HG02588 (cell line): ENCODE results near the gene PTPRN2.
"Not testable (repeated sequence)": the region's sequence is repeated elsewhere in the genome, so short reads cannot be mapped to it uniquely, and the experiment has no call there.

Experiments
- ATAC-seq: cut with Tn5 transposase; IDR thresholded peaks from one replicate; pipeline ENCODE4 v1.9.1; 2021; ENCODE audit warnings: mild to moderate bottlenecking, moderate library complexity; ENCODE audit not compliant: unreplicated experiment

The PTPRN2 gene

GRCh38 chr7:158315326-158315725, 272.3 kb downstream of the PTPRN2 start:
- ATAC-seq: no peak

- ATAC-seq: no peak
These were observed 273.2 kb downstream of the PTPRN2 start for GRCh38 chr7:158314394-158314793.

DNA sequence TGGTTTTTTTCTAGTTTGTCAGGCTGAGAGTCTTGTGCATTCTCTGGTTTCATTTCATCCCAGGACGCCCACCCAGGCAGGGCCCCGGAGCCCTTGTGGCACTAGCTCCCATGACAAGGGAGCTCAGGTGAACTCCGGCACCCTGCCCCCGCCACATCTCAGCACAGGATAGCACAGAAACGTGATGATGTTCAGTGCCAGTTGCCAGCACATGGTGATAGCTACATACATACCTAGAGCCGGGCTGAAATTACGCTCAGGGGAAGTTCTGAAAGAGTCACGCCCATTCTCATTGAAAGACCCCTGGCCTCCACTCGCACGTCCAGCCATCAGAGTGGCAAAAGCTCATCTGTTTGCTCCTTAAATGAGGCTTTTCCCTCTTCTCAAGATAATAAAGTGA, 273.7 kb downstream of the PTPRN2 start:
- ATAC-seq: no peak

DNA sequence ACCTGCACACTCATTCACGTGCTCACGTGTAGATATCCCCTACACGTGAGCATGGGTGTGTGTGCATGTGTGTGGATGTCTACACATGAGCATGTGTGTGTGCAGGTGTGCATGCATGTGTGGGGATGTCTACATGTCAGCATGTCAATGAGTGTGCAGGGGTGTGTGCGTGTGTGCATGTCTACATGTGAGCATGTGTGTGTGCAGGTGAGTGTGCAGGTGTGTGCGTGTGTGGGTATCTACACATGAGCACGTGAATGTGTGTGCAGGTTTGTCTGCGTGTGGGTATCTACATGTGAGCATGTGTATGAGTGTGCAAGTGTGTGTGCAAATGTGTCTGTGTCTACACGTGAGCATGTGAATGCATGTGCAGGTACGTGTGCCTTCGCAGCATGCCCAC, 274.8 kb downstream of the PTPRN2 start:
- ATAC-seq: no peak

GRCh38 chr7:158311791-158312190, 275.8 kb downstream of the PTPRN2 start:
- no peak for ATAC-seq

DNA sequence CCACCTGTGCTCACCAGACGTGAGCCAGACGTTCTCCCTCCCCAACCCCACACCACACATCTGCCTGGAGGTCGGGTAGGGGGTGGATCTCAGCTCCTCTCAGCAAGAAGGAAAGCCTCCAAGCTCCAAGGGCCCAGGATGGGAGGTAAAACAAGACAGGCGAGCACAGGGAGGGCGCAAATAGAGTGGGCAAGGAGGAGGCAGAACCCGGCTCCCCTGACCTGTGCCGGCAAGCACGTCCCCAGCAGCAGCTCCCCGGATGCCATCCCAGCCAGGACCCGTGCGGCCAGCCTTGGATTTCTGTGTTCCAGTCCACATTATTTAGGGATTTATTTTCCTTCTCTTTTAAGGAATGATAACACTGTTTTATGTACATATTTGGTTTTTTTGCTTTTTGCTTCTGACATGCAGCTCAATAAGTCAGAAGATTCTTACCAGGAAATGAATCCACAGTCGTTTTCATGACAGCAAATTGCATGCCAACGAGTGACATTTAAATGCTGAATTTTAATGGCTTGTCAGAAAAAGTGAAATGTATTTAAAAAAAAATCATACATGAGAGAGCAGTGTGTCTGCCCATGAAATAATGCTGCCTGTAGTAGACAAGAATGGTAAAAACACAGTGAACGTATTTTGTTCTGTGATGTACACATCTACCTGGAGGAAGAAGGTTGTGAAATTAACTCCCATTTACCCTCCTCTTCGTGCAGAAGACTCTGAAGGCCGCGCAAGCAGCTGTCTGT, 276.5 kb downstream of the PTPRN2 start:
- no peak for ATAC-seq

- no peak for ATAC-seq
These were observed 277.5 kb downstream of the PTPRN2 start for GRCh38 chr7:158309868-158310763.

DNA sequence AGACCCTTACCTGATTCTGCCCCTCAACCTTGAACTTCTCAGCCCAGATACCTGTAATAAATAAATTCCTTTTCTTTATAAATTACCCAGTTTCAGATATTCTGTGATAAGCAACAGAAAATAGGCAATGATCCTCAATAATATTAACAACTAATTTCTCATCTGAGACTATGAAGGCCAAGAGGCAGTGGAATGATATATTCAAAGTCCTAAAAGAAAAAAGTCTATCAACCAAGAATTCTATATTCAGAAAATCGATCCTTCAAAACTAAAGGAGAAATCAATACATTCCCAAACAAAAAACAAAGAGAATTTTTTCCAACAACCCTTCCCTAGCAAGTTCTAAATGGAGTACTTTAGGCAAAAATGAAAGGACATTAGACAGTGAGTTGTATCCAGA, 279.6 kb downstream of the PTPRN2 start:
- ATAC-seq: no peak

- ATAC-seq: not testable (repeated sequence)
These were observed 283.6 kb downstream of the PTPRN2 start for GRCh38 chr7:158304072-158304471.

DNA sequence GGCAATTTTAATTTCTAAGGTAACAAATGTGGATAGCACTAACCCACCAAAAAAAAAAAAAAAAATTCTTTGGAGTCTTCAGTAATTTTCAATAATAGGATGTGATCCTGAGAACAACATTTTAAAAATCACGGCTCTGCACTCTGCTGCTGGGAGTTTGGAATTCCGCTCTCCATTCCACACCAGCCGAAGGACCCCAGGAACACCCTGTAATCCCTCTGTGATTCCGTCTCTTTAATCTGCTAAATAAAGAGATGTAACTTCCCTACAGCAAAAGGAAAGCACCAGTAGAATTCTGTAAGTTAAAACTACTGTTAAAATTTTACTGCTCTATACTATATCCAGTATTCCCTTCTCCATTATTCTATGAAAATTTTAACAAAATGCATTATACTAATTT, 284.5 kb downstream of the PTPRN2 start:
- no peak for ATAC-seq

DNA sequence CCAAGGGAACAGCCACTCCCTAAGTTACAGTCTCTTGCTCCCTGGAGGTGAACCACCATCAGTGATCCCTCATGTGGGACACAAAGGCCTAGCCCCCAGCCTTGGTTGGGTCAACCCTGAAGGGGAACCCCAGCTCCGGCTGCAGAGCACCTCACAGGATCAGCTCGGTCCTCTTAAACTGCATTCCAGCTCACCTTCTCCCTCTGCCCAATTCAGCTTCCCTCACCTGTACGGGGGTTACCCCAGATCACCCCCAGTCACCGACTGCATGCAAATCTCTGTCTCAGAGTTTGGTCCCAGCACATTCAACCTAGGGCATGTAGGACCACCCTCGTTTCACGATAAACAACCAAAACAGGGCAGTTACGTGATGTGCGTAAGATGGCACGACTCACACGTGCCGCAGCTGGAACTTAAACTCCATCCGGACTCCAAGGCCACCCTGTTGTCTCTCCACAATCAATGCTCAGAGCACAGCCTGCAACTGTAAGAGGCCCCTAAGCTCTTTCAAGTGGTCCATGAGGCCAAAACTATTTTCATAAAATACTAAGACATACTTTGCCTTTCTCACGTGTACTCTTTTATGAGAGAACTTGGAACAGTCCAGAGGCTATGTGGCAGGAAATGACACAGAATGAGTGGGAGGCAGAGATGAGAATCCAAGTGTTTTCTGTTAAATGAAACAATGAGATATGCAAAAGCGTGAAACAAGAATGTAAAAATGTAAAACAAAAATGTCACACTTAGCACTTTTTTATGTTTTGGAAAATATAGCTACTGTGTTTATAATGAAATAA, 285.2 kb downstream of the PTPRN2 start:
- no peak for ATAC-seq

DNA sequence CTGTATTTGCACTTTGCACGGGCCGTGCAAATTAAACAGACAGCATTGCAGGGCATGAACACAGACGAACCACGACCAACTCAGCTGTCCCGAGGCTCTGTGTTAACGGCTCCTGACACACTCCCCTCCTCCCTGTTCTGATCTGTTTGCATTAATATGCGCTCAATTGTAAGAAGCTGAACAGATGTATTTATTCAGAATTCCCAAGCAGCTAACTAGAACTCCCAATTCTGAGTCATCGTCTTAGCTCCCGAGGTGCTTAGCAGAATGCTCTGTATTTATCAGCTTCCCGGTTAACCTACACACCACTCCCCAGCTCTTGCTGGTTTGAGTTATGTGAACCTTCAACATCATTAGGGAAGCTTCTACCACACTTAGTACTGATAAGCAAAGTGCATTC, 286.4 kb downstream of the PTPRN2 start:
- no peak for ATAC-seq

- ATAC-seq: no peak
These were observed 287.2 kb downstream of the PTPRN2 start for GRCh38 chr7:158300427-158300826.

GRCh38 chr7:158299607-158300006, 288.0 kb downstream of the PTPRN2 start:
- ATAC-seq: no peak

DNA sequence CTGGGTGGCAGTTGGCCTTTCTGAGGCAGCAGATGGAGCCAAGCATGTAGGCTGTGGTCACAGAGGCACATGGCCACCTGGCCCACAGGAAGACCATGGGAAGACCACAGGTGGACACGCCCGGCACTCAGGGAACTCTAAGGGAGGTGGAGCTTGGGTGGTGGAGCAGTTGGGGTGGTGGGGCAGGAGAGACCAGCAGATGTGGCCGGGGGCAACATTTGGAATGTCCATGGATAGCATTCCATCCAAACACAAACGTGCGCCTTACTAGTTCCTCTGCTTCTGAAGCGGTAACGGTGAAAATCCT, 290.9 kb downstream of the PTPRN2 start:
- no peak for ATAC-seq

GRCh38 chr7:158295966-158296797, 291.4 kb downstream of the PTPRN2 start:
- no peak for ATAC-seq

DNA sequence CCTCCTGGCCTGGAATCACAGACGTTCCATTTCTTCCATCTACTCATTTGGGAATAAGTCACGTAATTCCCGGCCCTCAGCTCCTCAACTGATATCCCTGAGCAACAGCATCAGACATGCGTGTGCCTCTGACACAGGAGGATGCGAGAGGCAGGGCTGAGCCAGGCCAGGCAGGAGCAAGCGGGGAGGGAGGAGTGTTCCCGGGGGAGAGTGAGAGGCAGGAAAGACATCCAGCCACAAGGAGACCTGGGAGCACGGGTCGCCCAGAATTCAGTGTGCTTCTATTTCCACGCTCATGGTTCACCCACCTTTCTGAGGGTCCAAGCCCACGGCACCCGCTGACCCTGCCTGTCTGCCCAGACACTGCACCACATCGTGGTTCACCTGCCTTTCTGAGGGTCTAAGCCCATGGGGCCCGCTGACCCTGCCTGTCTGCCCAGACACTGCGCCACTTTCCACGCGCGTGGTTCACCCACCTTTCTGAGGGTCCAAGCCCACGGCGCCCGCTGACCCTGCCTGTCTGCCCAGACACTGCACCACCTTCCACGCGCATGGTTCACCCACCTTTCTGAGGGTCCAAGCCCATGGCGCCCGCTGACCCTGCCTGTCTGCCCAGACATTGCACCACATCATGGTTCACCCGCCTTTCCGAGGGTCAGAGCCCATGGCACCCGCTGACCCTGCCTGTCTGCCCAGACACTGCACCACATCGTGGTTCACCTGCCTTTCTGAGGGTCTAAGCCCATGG, 293.0 kb downstream of the PTPRN2 start:
- ATAC-seq: not testable (repeated sequence)

- ATAC-seq: no peak
These were observed 294.7 kb downstream of the PTPRN2 start for GRCh38 chr7:158292948-158293347.

- ATAC-seq: no peak
These were observed 295.6 kb downstream of the PTPRN2 start for GRCh38 chr7:158291998-158292397.
